Activated effector memory CD4-positive, alpha-beta T cell treated with Interleukin-2 at 50 U/mL for 16 hours (primary cell): Measurements from ENCODE around the gene TRPM3.

Experiments
- DNase-seq: peaks from one replicate; pipeline ENCODE4 v3.0.0-alpha.2; 2020

The TRPM3 gene

DNA sequence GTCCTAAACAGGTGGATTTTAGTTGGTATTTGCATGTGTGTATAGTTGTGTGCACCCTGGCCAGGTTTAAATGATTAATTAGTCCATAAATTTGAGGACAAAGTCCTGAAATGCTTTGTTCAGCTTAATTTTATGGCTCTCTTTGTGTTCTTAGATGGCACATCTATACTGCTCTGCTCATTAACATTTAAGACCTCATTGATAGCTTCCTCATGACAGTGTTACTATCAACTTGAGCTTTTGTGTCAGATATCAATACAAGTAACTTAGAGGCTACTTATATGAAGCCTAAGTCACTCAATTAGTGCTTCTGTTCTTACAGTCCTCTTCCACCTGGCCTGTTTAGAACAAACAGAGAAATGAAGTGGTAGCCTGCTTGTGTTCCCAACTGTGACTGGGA lies 240.9 kb downstream of the TRPM3 start:
- DNase-seq: no peak

- DNase-seq: no peak
Observed at GRCh38 chr9:70878576-70878975, 242.8 kb downstream of the TRPM3 start.

GRCh38 chr9:70874451-70874850 lies 247.0 kb downstream of the TRPM3 start:
- DNase-seq: no peak

DNA sequence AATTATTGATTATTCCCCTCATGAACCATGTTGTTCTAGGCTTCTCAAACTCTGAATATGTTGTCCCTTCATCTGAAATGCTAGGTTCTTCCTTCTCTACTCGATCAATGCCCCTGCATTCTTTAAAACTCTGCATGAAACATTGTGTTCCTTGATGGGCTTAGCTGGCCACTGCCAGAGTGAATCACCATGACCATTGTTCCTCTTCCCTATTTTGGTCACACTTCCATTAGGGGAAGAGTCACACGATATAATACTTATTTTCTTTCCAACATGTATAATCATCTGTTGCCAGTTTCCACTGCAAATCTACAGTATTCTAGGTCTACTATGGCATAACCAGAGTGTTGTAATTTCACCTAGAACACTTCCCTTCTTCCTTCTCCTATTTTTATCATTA lies 247.9 kb downstream of the TRPM3 start:
- no peak for DNase-seq

- no peak for DNase-seq
Observed at GRCh38 chr9:70868661-70869652, 252.5 kb downstream of the TRPM3 start.

- no peak for DNase-seq
Observed at GRCh38 chr9:70868041-70868440, 253.4 kb downstream of the TRPM3 start.

GRCh38 chr9:70865471-70865870 lies 255.9 kb downstream of the TRPM3 start:
- DNase-seq: no peak

- no peak for DNase-seq
Observed at GRCh38 chr9:70861797-70862196, 259.6 kb downstream of the TRPM3 start.

DNA sequence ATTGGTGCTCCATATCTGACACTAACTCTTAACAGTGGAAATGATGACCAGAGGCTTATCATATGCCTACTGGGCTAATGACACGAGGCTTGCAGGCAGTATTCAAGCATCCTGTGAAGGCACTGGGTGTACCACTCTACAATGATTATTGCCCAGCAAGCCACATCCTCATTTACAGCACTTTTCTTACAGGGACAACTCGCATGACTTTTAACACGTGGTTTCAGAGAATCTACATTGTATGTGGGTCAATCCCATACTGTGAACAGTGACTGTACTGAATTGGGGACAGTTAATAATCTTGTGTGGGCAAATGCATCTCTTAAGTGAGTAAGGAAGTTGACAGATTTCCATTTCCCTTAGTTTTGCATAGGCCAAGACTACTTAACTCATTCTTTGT lies 260.0 kb downstream of the TRPM3 start:
- no peak for DNase-seq

DNA sequence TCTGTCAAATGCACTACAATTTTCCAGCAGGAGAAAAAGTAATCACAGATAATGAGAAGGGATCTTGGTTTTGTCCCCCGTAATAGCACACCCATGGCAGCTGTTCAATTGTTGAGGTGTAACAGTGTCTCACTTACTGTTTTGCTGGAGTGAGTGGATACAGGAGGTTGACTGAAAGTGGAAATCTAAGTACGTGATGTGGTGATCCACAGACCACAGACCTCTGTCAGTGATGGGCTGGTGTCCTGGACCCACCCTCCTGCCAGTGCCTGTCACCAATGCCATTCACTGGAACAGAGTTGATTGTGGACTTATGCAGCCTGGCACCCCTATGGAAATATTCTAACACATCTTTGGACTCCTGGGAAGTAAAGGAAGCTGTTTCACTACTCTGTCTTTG lies 261.7 kb downstream of the TRPM3 start:
- DNase-seq: no peak

- DNase-seq: no peak
Observed at GRCh38 chr9:70856411-70856810, 265.0 kb downstream of the TRPM3 start.

- no peak for DNase-seq
Observed at GRCh38 chr9:70852711-70853240, 268.6 kb downstream of the TRPM3 start.

DNA sequence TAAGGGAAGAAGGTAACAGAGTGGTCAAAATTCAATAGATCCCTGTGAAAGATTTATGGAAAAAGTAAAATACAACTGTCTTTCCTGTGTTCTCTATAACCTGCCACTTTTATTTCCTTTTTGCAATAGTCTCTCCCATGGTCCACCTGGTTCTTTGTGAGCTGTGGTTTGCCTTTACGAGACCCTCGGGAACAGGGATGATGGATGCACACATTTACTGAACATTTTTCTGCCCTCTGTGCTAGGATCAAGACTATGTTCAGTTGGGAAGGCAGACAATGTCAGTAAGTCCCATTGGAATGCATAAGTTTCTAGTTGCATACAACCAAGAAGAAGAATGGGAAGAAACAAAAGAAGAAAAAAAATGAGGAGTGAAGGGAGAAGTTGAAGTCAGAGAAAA lies 281.2 kb downstream of the TRPM3 start:
- DNase-seq: no peak

DNA sequence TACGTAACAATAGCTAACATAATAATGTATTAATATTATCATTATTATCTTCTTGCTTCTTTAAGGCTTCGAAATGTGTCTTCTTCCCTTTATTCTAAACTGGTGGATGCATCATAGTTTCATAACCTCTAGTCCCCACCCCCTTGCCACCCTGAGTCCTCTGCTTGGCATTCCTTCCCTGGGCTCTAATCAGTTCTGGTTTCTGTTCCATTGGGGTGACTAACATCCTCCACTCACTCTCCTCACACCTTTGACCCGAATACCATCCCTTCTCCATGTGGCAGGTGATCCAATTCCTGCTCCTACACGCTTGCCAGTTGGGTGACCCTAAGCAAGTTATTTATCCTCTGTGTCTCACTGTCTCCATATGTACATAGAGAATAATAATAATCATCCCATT lies 286.1 kb downstream of the TRPM3 start:
- DNase-seq: no peak

DNA sequence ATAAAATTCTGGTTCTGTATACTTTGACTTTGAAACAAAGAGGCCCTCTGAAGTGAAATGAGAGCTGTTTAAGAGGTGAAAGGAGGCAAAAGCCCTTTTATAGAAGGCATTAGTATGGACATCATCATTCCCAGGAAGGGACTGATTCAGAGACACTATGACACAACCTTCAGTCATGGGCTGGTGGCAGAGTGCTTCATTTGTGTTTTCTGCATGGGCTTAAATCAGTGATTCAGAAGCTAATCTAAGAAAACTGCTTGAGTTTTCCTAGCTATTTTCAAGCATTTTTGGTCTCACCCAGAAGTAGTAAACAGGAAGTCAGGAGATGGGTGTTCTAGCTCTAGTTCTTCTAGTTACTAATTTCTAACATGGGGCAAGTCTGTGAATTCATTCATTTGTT lies 288.9 kb downstream of the TRPM3 start:
- no peak for DNase-seq

DNA sequence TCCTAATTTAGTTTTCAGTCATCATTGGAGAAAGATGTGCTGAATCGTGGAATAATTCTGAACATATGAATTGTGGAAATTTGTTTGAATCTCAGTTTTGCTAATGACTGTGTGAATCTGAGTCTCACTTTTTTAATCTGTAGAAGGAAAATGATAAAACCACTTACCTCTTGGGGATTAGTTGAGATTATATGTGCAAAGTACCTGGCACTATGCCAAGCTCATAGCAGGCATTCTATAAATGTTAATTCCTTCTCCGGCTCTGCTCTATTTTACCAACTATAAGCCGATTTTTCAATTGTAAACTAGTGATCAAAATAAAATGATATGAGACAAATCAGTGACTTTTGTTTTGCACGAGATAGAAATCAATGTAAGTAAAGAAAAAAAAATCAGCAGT lies 290.8 kb downstream of the TRPM3 start:
- DNase-seq: no peak

DNA sequence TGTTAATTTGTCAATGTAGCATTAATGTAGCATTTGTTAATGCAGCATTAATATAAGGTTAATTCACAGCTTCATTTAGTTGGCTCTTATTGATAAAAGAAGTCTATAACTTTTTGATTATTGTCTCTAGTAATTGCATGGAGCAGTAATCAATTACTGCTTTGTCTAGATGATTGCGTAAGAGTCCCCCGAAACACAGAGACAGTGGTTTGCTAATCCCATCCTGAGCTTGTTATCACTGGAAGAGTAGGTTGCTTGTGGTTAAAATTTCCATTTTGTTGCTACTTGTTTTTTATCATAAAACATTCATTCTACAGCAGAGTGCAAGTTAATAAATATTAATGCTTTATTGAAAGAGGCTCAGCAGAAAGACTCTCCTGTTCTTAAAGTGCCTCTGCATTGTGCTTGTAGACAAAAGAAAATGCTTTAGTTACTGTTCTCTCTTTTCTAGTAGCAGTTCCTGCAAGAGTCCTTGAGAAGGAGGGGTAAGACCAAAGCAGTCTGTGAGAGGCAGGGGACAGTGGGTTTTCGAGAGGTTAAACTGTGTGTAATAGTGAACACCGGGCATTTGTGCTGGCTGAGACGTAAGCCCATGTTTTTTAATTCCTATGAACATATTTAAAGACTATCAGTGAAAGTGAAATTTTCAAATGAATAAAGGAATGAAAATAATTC lies 291.7 kb downstream of the TRPM3 start:
- no peak for DNase-seq

- no peak for DNase-seq
Observed at GRCh38 chr9:70826562-70826961, 294.9 kb downstream of the TRPM3 start.

- no peak for DNase-seq
Observed at GRCh38 chr9:70823284-70823683, 298.1 kb downstream of the TRPM3 start.

GRCh38 chr9:70817311-70817710 lies 304.1 kb downstream of the TRPM3 start:
- DNase-seq: no peak

GRCh38 chr9:70816891-70817290 lies 304.5 kb downstream of the TRPM3 start:
- no peak for DNase-seq

DNA sequence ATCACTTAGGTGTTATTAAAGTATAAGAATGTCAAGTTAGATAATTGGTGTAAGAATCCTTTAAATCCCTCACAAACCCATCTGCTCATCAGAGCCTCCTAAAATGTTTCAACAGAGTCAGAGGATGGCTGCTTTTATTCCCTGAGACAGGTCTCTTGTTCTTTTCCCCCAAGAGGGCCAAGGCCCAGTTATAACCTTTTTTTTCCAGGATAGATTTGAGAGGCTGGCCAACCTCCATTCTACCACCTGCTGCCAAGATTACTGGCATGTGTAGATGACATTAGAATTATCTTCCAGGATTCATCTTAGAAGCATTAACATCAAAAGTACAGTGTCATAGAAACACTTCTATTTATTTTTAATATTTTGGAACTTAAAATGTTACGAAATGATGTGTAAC lies 305.1 kb downstream of the TRPM3 start:
- no peak for DNase-seq

GRCh38 chr9:70814597-70814996 lies 306.8 kb downstream of the TRPM3 start:
- no peak for DNase-seq

DNA sequence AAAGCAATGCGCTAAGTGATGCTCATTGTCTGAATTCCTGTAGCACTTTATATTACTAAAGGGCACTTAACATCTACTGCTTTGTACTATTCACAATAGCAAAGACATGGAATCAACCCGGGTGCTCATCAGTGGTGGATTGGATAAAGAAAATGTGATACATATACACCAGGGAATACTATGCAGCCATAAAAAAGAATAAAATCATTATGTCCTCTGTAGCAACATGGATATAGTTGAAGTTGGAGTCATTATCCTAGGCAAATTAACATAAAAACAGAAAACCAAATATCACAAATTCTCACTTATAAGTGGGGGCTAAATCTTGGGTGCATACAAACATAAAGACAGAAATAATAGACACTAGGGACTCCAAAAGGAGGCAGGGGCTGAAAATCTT lies 308.3 kb downstream of the TRPM3 start:
- DNase-seq: no peak
